Fibroblast of the aortic adventitia (primary cell): Measurements from ENCODE around the gene SVBP. TPM values are rescaled to one million over a fixed set of nuclear protein-coding genes. Genes with fewer than 3 reads are reported as not detected.

ENCODE experiments used
- DNase-seq: peaks from one replicate; pipeline ENCODE4 v3.0.0-alpha.2; 2010; ENCODE audit warnings: low read depth
- H3K4me3 ChIP-seq: 2 replicates; pipeline ENCODE4 v1.5.1; 2011; ENCODE audit warnings: low read depth, mild to moderate bottlenecking, control low read depth, low read length, moderate library complexity
- total RNA-seq: library from RNA; depleted of rRNA; stranded (reverse); fragments of >200 nt; gene quantifications from 2 replicates; pipeline ENCODE4 v1.2.3, GENCODE V29; 2012; ENCODE audit warnings: low replicate concordance
- TF ChIP-seq, protein P1 (sequence below): IDR thresholded peaks from 2 replicates; pipeline ENCODE4 v1.5.1; 2011; ENCODE audit warnings: mild to moderate bottlenecking, low read length, control low read depth, inconsistent platforms; ENCODE audit not compliant: insufficient read depth

Gene SVBP
- total RNA-seq, 1 donor, result 18.9 TPM

DNA sequence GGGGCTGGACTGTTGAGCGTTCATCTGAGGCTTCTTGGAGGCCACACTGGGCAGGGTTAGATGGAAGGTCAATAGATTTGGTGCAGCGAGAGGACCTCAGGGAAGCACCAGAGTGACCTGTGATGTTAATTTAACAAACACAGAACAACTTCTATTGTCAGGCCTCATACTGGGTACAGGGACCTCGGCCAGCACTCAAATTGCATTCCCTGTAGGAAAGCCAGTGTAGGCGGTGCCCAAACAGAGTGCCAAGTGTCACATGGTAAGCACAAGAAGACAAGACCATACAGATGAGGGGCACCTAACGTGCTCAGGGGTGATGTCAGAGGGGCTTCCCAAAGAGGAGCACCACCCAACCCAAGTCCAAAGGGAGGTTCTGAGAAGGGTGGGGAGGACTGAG is 31.1 kb downstream of the SVBP start:
- TF ChIP-seq, protein P1, sequence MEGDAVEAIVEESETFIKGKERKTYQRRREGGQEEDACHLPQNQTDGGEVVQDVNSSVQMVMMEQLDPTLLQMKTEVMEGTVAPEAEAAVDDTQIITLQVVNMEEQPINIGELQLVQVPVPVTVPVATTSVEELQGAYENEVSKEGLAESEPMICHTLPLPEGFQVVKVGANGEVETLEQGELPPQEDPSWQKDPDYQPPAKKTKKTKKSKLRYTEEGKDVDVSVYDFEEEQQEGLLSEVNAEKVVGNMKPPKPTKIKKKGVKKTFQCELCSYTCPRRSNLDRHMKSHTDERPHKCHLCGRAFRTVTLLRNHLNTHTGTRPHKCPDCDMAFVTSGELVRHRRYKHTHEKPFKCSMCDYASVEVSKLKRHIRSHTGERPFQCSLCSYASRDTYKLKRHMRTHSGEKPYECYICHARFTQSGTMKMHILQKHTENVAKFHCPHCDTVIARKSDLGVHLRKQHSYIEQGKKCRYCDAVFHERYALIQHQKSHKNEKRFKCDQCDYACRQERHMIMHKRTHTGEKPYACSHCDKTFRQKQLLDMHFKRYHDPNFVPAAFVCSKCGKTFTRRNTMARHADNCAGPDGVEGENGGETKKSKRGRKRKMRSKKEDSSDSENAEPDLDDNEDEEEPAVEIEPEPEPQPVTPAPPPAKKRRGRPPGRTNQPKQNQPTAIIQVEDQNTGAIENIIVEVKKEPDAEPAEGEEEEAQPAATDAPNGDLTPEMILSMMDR, result no peak
- H3K4me3 ChIP-seq, result no peak overlapping the region
- no peak for DNase-seq

DNA sequence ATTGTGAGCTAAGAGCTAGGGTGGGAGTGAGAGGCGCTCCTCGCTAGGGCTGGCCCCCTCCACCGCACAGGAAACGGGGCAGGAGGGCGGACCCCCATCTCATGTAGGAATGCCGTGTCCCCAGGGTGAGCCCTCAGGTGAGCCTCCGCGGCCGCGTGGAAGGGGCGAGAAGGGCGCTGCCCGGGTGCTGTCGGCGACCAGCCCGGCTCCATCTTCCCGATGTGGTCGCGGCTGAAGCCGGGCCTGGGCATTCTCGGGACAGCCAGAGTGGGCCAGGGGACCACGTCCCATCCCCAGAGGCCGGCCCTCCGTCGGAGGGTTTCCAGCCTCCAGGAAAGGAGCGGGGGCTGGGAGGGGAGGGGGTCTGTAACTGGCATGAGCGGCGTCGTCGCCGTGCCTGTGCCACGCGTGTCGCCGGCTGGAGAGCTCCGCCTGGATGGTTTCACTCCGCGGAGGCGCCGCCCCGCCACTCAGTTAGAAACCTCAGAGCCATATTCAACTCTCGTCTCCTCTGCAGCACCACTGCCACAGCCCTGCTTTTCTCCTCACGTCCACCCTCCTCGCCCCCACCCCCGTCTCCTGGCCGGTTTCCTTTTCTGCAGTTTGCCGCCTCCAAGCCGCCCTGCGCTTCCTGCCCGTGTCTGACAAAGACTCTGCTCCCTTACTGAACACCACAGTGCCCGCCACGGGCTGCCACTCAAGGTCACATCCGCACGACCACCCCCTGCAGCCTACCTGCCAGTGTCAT is 32.1 kb downstream of the SVBP start, which contains the start of gene TMEM269:
TMEM269 (plus strand) TSS at position 46 of the 748 bp plus-strand sequence. CDS start 4,903 bp downstream, outside the sequence.
- DNase-seq, result peak; percentile 1
- peak within 1 kb of the TSS; percentile 51 for H3K4me3 ChIP-seq
- TF ChIP-seq, protein P1, result no peak

DNA sequence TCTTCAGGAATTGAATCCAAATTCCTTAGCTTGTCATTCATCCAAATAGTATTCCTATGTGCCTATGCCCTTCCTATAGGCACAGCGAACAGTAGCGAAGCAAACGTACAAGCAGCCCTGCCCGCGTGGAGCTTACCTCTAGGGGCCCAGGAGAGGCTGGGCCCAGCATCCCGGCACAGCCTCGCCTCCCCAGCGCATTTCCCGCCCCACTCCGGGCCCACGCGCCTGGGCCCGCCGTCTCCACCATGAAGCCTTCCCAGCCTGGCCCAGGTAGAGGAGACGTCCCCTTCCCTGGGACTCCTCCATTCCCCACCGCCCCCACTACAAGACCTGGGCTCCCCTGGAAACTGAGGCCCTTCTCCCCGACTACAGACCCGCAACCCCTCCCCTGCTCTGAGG is 32.7 kb downstream of the SVBP start:
- H3K4me3 ChIP-seq, result no peak overlapping the region
- TF ChIP-seq, protein P1, result no peak
- DNase-seq, result no peak

DNA sequence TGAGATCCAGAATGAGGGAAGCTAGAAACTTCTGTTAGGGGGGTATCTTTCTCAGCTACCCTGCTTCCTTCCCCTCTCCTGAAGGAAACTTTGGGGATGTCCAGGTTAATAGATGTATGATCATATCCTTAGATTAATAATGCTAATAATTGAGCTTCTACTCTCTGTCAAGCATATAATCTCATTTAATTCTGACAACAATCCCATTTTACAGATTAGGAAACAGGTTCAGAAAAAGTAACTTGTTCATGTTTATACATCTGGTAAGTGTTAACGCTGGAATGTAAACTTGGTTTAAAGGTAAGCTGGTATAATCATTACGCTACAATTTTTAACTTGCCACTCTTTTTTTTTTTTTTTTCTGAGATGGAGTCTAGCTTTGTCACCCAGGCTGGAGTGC is 34.1 kb downstream of the SVBP start:
- H3K4me3 ChIP-seq, result no peak overlapping the region
- no peak for DNase-seq
- TF ChIP-seq, protein P1, result no peak

DNA sequence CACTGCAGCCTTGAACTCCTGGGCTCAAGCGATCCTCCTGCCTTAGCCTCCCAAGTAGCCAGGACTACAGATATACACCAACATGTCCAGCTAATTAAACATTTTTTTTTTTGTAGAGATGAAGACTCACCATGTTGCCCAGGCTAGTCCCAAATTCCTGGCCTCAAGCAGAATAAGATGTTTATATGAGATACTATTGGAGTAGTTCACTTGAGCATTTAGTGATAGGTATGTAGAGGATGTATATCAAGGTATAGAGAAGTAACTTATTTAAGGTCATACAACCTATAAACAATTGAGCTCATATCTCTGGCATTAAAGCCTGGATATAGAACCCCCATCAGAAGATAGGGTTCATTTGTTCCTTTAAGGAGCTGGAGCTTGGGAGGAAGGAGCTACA is 37.0 kb downstream of the SVBP start:
- TF ChIP-seq, protein P1, result no peak

DNA sequence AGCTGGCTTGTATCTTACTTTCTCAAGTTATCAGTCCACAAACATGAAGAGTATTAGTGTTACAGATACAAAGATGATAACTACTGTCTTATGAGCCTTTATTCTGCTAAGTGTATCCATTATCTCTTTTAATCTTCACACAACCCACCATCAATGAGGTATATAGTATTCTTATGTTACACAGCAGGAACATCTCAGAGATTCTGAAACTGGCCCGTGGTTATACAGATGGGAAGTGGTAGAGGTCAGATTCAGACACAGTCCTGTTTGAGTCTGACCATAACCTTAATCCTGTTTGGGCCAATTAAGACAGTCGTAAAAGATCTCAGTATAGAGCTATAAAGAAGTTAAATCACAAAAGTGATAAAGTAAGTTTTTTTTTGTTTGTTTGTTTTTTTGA is 37.5 kb downstream of the SVBP start:
- TF ChIP-seq, protein P1, result no peak
- no peak overlapping the region for H3K4me3 ChIP-seq
- DNase-seq, result no peak

More for the DNA sequence above, 37.0 kb downstream of the SVBP start:
- no peak for DNase-seq
- H3K4me3 ChIP-seq, result no peak overlapping the region
